Kidney (tissue), 14 donors: Measurements from ENCODE around the gene EIF3F. TPM values are rescaled to one million over a fixed set of nuclear protein-coding genes. Genes with fewer than 3 reads are reported as not detected.

Experiments used
- DNase-seq, 5 donors: peaks; one replicate each; pipeline ENCODE4 v3.0.0-alpha.2; 2013 to 2020
- FAIRE-seq: peaks from 2 replicates; lab custom pipeline; 2012; peaks lifted over from hg19 to GRCh38; lab: Jason Lieb, UNC
- H3K27ac ChIP-seq, 2 donors: one replicate each; pipeline ENCODE4 v1.7.0; 2013; ENCODE audit warnings: low read depth in 2 of 2, low read length in 2 of 2, inconsistent platforms in 1 of 2
- H3K27me3 ChIP-seq: one replicate; pipeline ENCODE4 v1.7.1; 2013; ENCODE audit warnings: low read length, inconsistent platforms; ENCODE audit not compliant: control insufficient read depth, insufficient read depth
- H3K36me3 ChIP-seq, 3 donors: one replicate each; pipeline versions ENCODE4 v1.7.0 to v1.7.1; 2013; ENCODE audit warnings: low read length in 3 of 3, control low read depth in 1 of 3, inconsistent platforms in 1 of 3; ENCODE audit not compliant: insufficient read depth in 3 of 3, control insufficient read depth in 2 of 3
- H3K4me1 ChIP-seq, 3 donors: one replicate each; pipeline versions ENCODE4 v1.7.0 to v1.7.1; 2013; ENCODE audit warnings: low read length in 3 of 3, inconsistent platforms in 1 of 3, low read depth in 1 of 3; ENCODE audit not compliant: control insufficient read depth in 2 of 3, insufficient read depth in 2 of 3
- H3K4me3 ChIP-seq, 3 donors: one replicate each; pipeline versions ENCODE4 v1.7.0 to v1.8.1; 2013; ENCODE audit warnings: low read length in 3 of 3, control low read depth in 1 of 3, inconsistent platforms in 1 of 3
- H3K9ac ChIP-seq, 3 donors: one replicate each; pipeline versions ENCODE4 v1.7.0 to v1.7.1; 2013; ENCODE audit warnings: low read length in 3 of 3, control low read depth in 1 of 3, inconsistent platforms in 1 of 3
- H3K9me3 ChIP-seq, 3 donors: one replicate each; pipeline versions ENCODE4 v1.7.0 to v1.7.1; 2013; ENCODE audit warnings: low read length in 3 of 3, control low read depth in 1 of 3, inconsistent platforms in 1 of 3; ENCODE audit not compliant: control insufficient read depth in 2 of 3, insufficient read depth in 1 of 3
- CTCF ChIP-seq: IDR thresholded peaks from 3 replicates; pipeline ENCODE4 v1.5.1; 2012; ENCODE audit warnings: mild to moderate bottlenecking, moderate library complexity, borderline replicate concordance; ENCODE audit not compliant: insufficient read depth; ENCODE audit errors: extremely low read depth
- intact Hi-C: fragments of 100-400 bp; cut with DNase I; formaldehyde crosslinking; loops from one replicate; pipeline ENCODE4 v1.11.1; 2022
- polyA plus RNA-seq: library from polyadenylated mRNA; stranded (reverse); fragments of 350-450 nt; fragmentation: Illumina TruSeq; extraction: RNeasy Lipid Tissue Mini Kit (QIAGEN cat#74804); gene quantifications from one replicate; pipeline ENCODE4 v1.2.3, GENCODE V29; 2014; ENCODE audit warnings: low read depth, low replicate concordance; ENCODE audit not compliant: insufficient read depth
- total RNA-seq: library from RNA; stranded (reverse); fragmentation: NEBNext Ultra II Directional; extraction: Animal tissue kit (Norgen Biotek cat#: 25700); gene quantifications from one replicate; pipeline ENCODE4 v1.2.1, GENCODE V29; 2021
- donor health status: control.
- donor health status: control.
- donor health status: control.
- donor health status: control.
- donor health status: control.
- donor health status: DM: yes; HTN: yes; CAD: no.
- donor health status: Normal renal cell carcinoma (clear cell type).

The EIF3F gene
- total and polyA plus RNA-seq, 2 donors from 2014 or later: 174 to 218 TPM

- H3K4me1 ChIP-seq: no peaks in the 10 kb centered on the region
- no peaks in the 10 kb centered on the region for H3K27me3 ChIP-seq
- no peak overlapping the region for H3K27ac ChIP-seq
- FAIRE-seq (no peak), DNase-seq (no peak)
- H3K9me3 ChIP-seq: no peaks in the 10 kb centered on the region
- no peak overlapping the region for H3K9ac ChIP-seq
- peaks cover 31 to 64% (median 56%) of the 10 kb centered on the region in 3 donors for H3K36me3 ChIP-seq
- no peak overlapping the region for H3K4me3 ChIP-seq
- TF ChIP-seq CTCF: no peak
- intact Hi-C loops: no loop called here
Measured at GRCh38 chr11:7994581-7995278, 7.6 kb downstream of the EIF3F start.

- no peak for TF ChIP-seq CTCF
- H3K36me3 ChIP-seq: peaks cover 13 to 35% (median 30%) of the 10 kb centered on the region in 3 donors
Measured at GRCh38 chr11:7999795-8000194, 12.7 kb downstream of the EIF3F start.

GRCh38 chr11:8000390-8000789, 13.3 kb downstream of the EIF3F start:
- no peak for TF ChIP-seq CTCF
- Histone ChIP-seq H3K4me1 (no peaks in the 10 kb centered on the region), H3K36me3 (peaks cover 7 to 29% (median 24%) of the 10 kb centered on the region in 3 donors), H3K9me3 (no peaks in the 10 kb centered on the region), H3K4me3 (no peak overlapping the region), H3K27me3 (no peaks in the 10 kb centered on the region), H3K9ac (no peak overlapping the region), H3K27ac (no peak overlapping the region)
- intact Hi-C loops: no loop called here
- FAIRE-seq (no peak), DNase-seq (no peak)

More at GRCh38 chr11:7999795-8000194, 12.7 kb downstream of the EIF3F start:
- no peak for DNase-seq
- Histone ChIP-seq H3K9me3 (no peaks in the 10 kb centered on the region), H3K4me1 (no peaks in the 10 kb centered on the region), H3K4me3 (no peak overlapping the region), H3K27me3 (no peaks in the 10 kb centered on the region), H3K27ac (no peak overlapping the region), H3K9ac (no peak overlapping the region)
- FAIRE-seq: no peak
- intact Hi-C loops: no loop called here
